Body of pancreas (tissue), 4 donors: Measurements from ENCODE around the gene LRRC49. TPM values are rescaled to one million over a fixed set of nuclear protein-coding genes. Genes with fewer than 3 reads are reported as not detected.
"Not testable (repeated sequence)": the region's sequence is repeated elsewhere in the genome, so short reads cannot be mapped to it uniquely, and the experiment has no call there.

ENCODE experiments used
- ATAC-seq: fragments of 150-250 bp; one replicate; pipeline ENCODE4 v1.9.1; 2016
- DNase-seq, 4 donors: peaks; one replicate each; pipeline ENCODE4 v3.0.0-alpha.2; 2019
- H3K27ac ChIP-seq, 4 donors: fragments of 200-600 bp; sonication (generic); 1 replicate in 3 of 4; 2 replicates in 1 of 4; pipeline versions ENCODE4 v1.5.1 to v1.6.1; 2016 to 2019; ENCODE audit warnings: mild to moderate bottlenecking in 1 of 4, mixed read lengths in 1 of 4, moderate library complexity in 1 of 4
- H3K27me3 ChIP-seq, 2 donors: fragments of 200-600 bp; sonication (generic); one replicate each; pipeline ENCODE4 v1.6.0; 2016; ENCODE audit warnings: mild to moderate bottlenecking in 1 of 2
- H3K36me3 ChIP-seq, 2 donors: fragments of 200-600 bp; sonication (generic); replicated peaks in 1 of 2; 2 replicates each; pipeline ENCODE4 v1.5.1; 2016; ENCODE audit warnings: low read depth in 2 of 2; ENCODE audit not compliant: insufficient read depth in 1 of 2
- H3K4me1 ChIP-seq: fragments of 200-600 bp; sonication (generic); one replicate; pipeline ENCODE4 v1.6.0; 2016
- H3K4me3 ChIP-seq, 2 donors: fragments of 200-600 bp; sonication (generic); 1 replicate in 1 of 2; 2 replicates in 1 of 2; pipeline ENCODE4 v1.5.1; 2016 to 2019
- H3K9me3 ChIP-seq, 3 donors: fragments of 200-600 bp; sonication (generic); 1 replicate in 2 of 3; 2 replicates in 1 of 3; pipeline ENCODE4 v1.5.1; 2016
- CTCF ChIP-seq, 7 experiments: fragments of 450-650 bp in 4 of 7; fragments of 200-600 bp in 3 of 7; sonication (generic) in 3 of 7; IDR thresholded peaks; one replicate each; pipeline ENCODE4 v1.5.1; 2016 to 2019; ENCODE audit warnings: antibody characterized with exemption in 7 of 7
- POLR2A ChIP-seq, 3 donors: fragments of 450-650 bp; IDR thresholded peaks; one replicate each; pipeline ENCODE4 v1.6.1; 2016; ENCODE audit warnings: antibody characterized with exemption in 3 of 3, mild to moderate bottlenecking in 2 of 3
- whole genome bisulfite sequencing, 2 donors: methylation state at CpG; one replicate each; pipeline ENCODE4 v1.1.5; 2017; 5-methylcytosine and 5-hydroxymethylcytosine counted together
- intact Hi-C: fragments of 100-400 bp; cut with DNase I; formaldehyde crosslinking; loops from one replicate; pipeline ENCODE4 v1.15.1; 2023
- total RNA-seq, 2 donors: library from RNA; depleted of rRNA; stranded (reverse); fragments of >200 nt; gene quantifications; one replicate each; pipeline ENCODE4 v1.1.0, GENCODE V29; 2016

LRRC49 gene
- total RNA-seq, 2 donors from 2014 or later = 3.0 to 7.3 TPM

- intact Hi-C loops = no loop called here
- no peak overlapping the region for H3K27ac ChIP-seq
- H3K4me1 ChIP-seq = no peaks in the 10 kb centered on the region
- no peak for DNase-seq
- ATAC-seq = no peak
- TF ChIP-seq CTCF (IDR thresholded peaks at IDR 0.05) (no peak), POLR2A (IDR thresholded peaks at IDR 0.05) (no peak)
- H3K4me3 ChIP-seq = no peak overlapping the region
- H3K9me3 ChIP-seq = no peaks in the 10 kb centered on the region
- 80% methylated on average over 8 of the region's 8 CpGs for WGBS, 2 donors
- H3K27me3 ChIP-seq = no peaks in the 10 kb centered on the region
- H3K36me3 ChIP-seq = no peaks in the 10 kb centered on the region
Measured at GRCh38 chr15:71015342-71015741, 122.7 kb downstream of the LRRC49 start.

GRCh38 chr15:71031232-71031631 is 138.6 kb downstream of the LRRC49 start:
- ATAC-seq, H3K4me3 ChIP-seq, intact Hi-C loops, H3K27ac ChIP-seq, H3K27me3 ChIP-seq, H3K36me3 ChIP-seq, DNase-seq, H3K4me1 ChIP-seq, H3K9me3 ChIP-seq: not testable (repeated sequence)
- 62% methylated on average over 4 of the region's 4 CpGs; no CpG with 5 or more reads in 1 of the 2 donors for WGBS, 2 donors

DNA sequence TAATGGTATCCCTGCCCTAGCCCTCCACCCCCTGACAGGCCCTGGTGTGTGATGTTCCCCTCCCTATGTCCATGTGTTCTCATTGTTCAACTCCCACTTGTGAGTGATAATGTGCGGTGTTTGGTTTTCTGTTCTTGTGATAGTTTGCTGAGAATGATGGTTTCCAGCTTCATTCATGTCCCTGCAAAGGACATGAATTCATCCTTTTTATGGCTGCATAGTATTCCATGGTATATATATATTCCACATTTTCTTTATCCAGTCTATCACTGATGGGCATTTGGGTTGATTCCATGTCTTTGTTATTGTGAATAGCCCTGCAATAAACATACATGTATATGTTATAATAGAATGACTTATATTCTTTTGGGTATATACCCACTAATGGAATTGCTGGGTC is 142.9 kb downstream of the LRRC49 start:
- WGBS, 2 donors = 93 to 95% methylated on average over 1 of the region's 1 CpG
- intact Hi-C loops, DNase-seq: not testable (repeated sequence)

DNA sequence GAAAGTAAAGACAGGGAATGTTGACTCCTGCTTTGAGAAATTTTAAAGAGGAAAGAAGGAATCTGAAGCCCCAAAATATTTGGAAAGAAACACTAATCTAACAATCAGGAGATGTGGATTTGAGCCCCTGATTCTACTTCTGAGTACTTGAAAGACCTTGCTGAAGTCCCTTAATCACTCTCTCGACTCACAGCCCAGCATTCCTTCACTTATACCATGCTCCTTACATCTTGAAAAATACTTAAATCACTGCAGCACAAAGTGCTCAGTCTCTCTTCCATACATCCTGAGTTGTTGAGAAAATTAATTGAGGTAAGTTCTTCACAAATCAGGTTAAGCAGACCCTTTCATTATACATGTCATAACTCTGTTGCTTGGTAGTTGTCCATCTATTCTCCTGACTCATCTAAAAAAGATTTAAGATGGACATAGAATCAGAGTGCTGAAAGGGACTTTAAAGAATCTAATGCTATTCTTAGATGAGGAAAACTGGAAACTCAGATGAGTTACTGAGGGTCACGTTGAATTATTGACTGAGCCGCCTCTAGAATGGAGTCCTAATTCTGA is 149.8 kb downstream of the LRRC49 start:
- H3K4me3 ChIP-seq = no peak overlapping the region
- H3K27me3 ChIP-seq = no peaks in the 10 kb centered on the region
- DNase-seq = no peak
- H3K36me3 ChIP-seq = no peaks in the 10 kb centered on the region
- H3K27ac ChIP-seq = no peak overlapping the region
- WGBS, 2 donors = 71 to 74% methylated on average over 3 of the region's 3 CpGs
- no peaks in the 10 kb centered on the region for H3K4me1 ChIP-seq
- ATAC-seq = no peak
- no peak for TF ChIP-seq POLR2A (IDR thresholded peaks at IDR 0.05)
- no peak for TF ChIP-seq CTCF (IDR thresholded peaks at IDR 0.05)
- H3K9me3 ChIP-seq = no peaks in the 10 kb centered on the region
- intact Hi-C loops = no loop called here

More for the DNA sequence above, 142.9 kb downstream of the LRRC49 start:
- H3K4me1 ChIP-seq, ATAC-seq, H3K36me3 ChIP-seq, H3K4me3 ChIP-seq, H3K27me3 ChIP-seq, H3K27ac ChIP-seq, H3K9me3 ChIP-seq: not testable (repeated sequence)

DNA sequence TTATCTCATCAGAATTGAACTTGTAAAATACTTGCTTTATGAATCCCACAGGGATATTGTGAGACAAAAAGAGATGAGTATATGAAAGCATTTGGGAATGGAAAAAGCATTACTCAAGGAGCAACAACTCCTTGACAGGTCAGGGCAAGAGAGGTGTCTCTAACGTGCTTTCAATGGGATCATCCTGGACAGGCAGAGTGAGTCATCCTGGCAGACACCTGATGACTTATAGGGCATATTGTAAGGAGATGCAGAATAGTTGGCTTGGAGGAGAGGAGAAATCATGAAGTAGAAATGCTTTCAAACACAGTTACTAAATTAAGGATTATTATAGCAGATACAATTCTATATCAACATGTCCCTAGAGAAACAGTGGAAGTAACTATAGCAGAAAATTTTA is 150.7 kb downstream of the LRRC49 start:
- no peaks in the 10 kb centered on the region for H3K27me3 ChIP-seq
- no peak overlapping the region for H3K27ac ChIP-seq
- ATAC-seq (no peak), DNase-seq (no peak)
- H3K4me3 ChIP-seq = no peak overlapping the region
- no peaks in the 10 kb centered on the region for H3K9me3 ChIP-seq
- H3K4me1 ChIP-seq = no peaks in the 10 kb centered on the region
- TF ChIP-seq POLR2A (IDR thresholded peaks at IDR 0.05) (no peak), CTCF (IDR thresholded peaks at IDR 0.05) (no peak)
- H3K36me3 ChIP-seq = no peaks in the 10 kb centered on the region
- intact Hi-C loops = no loop called here
- WGBS, 2 donors = 55 to 61% methylated on average over 1 of the region's 1 CpG

- Histone ChIP-seq H3K4me1 (no peaks in the 10 kb centered on the region), H3K36me3 (no peaks in the 10 kb centered on the region), H3K4me3 (no peak overlapping the region), H3K27me3 (no peaks in the 10 kb centered on the region), H3K9me3 (no peaks in the 10 kb centered on the region), H3K27ac (no peak overlapping the region)
- TF ChIP-seq POLR2A (IDR thresholded peaks at IDR 0.05) (no peak), CTCF (IDR thresholded peaks at IDR 0.05) (no peak)
- 96 to 100% methylated on average over 1 of the region's 1 CpG for WGBS, 2 donors
- ATAC-seq (no peak), DNase-seq (no peak)
- intact Hi-C loops = no loop called here
Measured at GRCh38 chr15:71044006-71044405, 151.4 kb downstream of the LRRC49 start.

GRCh38 chr15:71046146-71046545 is 153.5 kb downstream of the LRRC49 start:
- H3K9me3 ChIP-seq, H3K27ac ChIP-seq, H3K36me3 ChIP-seq, H3K4me1 ChIP-seq, intact Hi-C loops, H3K4me3 ChIP-seq, H3K27me3 ChIP-seq, ATAC-seq, DNase-seq: not testable (repeated sequence)
- 64 to 67% methylated on average over 2 of the region's 2 CpGs for WGBS, 2 donors
